HG03565 (cell line): ENCODE results near the gene COL1A1.

ENCODE experiments used
- ATAC-seq: cut with Tn5 transposase; IDR thresholded peaks from one replicate; pipeline ENCODE4 v1.9.1; 2021; ENCODE audit warnings: mild to moderate bottlenecking, moderate library complexity; ENCODE audit not compliant: unreplicated experiment

COL1A1 gene

DNA sequence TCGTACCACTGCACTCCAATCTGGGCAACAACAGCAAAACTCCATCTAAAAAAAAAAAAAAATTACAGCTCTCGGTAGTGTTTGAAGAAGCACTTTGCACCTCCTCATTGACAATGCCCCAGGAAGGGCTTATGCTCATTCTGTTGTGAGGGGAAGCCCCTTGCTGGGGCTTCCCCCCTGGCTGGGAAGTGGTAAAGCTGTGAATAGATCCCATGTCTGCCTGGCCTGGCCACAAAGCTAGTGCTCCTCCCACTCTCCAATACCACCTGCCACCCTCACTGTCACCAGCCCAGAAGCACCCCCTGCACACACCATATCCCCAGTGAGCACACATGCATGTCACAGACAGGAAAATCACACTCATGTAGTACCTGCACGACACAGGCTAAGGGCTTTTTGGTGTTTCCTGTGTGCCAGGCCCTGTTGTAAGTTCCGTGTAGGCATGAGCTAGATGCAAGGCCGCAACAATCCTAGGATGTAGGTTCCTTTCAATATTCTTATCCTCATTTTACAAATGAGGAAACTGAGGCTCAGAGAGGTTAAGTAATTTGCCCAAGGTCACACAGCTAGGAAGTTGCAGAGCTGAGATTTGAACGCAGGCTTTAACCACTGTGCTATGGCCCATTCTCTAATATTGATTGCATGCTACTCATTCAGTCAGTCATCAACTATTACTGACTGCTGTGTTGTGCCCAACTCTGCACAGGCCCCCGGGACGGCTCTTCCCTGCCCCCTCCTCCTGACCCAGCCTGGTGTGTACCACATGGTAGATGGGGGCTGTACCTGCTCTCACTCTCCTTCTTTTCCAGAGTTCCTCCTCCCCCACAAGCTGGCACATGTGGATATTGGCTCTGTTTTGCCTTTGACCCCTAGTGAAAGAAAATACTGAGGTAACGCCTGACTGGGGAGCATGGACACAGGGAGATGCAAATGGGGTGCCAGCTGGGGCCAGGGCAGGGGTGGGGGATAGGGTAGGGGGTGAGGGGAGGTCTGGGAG lies 11.9 kb upstream of the COL1A1 start:
- peak; percentile 85 for ATAC-seq

DNA sequence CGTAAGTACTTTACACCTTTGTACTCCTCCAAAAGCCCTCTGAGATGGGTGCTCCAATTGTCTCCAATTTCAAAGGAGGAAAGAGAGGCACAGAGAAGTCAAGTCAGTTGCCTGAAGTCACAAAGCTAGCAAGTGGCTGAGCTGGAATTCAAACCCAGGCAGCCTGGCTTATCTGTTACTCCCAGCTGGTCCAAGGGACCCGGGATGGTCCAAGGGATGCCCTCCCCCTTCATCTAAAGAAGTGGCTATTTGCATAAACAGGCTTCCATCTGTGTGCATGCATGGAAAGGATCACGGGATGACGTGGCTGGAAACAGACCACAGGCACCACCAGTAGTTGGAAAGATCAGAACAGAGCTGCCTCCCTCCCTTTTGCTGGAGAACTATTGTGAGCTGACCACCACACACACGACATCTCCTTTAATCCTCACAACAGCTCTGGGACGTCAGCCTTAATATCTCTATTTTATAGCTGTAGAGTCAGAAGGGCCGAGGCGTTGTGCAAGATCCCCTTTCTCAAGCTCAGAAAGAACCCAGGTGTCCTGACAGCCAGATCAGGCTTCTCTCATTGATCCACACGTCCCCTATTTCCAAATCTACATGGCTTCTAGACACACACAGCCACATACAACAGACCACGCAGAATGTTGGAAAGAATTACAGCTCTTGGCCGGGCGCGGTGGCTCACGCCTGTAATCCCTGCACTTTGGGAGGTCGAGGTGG lies 10.9 kb upstream of the COL1A1 start:
- no peak for ATAC-seq

DNA sequence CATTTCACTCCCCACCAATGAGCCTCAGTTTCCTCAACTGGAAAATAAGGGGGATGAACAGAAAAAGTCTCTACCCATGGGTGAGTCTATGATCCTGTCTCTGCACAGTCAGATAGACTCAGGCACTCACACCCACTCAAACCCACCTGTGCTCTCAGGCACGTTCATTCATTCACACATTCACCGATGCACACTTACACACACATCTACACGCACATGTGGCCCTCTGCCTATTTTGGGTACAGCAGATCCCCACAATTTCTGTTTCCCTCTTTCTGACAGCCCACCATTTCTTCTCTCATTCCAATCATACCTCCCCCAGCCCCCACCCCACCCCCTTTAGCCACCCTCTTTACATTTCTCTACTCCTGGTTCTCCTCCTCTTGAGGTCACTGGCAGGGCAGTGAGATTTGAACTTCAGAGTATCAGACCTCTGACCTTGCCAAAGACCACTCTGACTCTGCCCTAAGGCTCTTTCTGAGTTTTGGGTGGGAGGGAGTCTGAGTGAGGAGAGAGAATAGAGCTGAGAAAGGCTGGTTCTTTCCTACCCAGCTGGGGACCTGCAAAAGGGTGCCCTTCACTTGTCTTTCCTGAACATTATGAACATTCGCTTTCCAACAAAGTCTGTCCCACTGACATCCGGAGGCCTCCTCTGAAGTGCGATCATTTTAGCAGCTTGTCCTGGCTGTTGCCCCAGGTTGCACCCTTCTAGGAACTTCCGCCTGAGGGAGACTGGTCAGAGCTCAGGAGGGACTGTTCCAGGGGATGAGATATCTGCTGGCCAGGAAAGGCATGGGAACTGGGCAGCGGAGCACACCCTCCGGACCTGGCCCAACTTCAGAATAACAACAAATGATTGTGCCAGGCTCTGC lies 10.1 kb upstream of the COL1A1 start:
- ATAC-seq, result no peak

DNA sequence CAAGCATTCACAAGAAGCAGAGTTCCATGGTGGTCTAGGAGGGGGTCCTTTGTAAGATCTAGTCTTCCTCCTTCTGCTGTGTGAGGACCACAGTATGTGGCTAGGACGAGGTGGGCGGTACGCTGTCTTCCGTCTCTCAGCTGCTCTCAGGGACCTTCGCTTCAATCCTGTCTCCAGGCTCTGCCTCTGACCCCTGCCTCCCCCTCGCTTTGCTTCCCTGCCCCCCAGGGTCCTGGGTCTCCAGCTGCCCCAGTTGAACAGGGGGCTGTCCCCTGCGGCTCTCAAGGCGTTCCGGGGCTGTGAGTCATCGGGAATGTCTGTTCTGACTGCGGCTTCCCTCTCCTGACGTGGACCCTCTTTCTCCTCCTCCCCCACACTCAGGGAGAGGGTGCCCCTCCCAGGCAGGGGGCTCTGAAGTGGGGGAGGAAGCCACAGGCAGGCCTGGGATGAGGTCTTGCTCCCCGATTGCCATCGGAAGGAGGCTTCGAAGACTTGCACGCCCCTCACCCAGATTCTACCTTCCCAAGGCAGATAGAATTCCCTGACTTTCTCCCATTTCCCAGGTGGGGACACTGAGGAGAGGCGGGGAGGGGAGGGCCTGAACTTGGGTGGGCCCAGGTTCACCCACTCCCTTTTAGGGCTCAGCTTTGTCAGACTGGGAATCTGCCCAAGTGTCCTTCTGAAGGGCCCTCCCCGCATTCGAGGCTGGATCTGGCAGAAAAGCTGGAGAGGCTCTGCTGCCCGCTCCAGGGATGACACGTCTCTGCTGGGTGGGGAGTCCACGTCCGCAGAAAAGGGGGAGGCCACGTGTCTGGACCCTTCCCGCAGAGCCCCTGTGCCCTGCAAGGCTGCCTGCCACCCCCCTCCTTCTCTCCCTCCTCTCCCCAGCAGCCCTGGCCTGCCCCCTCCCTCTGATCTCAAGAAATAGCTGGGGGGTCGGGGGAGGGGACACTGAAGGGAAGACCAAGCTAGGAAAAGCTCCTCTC lies 9.1 kb upstream of the COL1A1 start:
- ATAC-seq, result no peak

DNA sequence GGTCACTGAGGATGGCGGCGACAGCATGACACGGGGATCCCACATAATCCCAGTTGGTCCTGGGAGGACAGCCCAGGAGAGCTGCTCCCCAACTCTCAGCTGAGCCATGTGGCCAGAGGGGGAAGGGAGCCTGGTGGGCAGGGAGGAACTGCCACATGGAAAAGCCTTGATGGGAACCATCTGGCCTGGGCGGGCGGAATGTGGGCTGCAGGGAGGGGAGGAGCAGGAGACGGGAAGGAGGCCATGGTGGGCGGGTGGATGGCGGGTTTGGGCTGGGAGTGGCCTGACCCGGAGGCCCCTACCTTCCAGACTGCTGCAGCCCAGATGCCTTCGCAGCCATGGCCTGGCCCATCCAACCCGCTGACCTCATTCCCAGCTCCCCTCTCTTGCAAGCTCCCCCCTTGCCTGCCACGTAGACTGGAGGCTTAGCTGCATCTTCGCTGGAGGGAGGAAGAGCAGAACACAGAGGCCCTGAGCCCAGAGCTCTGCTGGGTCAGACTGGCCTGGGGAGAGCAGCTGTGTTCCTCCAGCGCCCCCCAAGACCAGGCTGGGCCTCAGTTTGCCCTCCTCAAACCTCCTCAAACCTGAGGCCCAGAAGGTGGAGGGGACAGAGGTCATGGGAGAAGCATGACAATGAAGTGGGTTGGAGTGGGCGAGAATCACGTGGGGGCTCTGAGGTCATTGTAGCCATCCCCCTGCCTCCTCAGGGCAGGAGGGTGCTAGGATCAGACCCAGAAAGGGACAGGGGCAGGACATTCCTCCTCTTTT lies 8.2 kb upstream of the COL1A1 start:
- ATAC-seq, result no peak

DNA sequence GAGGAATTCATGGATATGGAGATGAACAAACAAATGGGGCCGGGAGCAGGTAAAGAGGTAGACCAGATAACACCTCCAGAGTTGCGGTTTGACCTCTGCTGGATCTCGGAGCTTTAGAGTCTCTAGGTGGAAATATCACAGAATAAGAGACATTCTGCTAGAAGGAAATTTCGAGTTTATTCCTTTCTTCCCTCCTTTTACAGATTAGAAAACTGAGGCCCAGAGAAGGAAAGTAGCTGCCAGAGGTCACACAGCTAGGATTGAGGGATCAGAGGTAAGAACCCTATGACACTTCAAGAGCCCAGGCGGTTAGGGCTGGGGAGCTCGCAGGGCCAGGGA lies 7.7 kb upstream of the COL1A1 start:
- no peak for ATAC-seq

DNA sequence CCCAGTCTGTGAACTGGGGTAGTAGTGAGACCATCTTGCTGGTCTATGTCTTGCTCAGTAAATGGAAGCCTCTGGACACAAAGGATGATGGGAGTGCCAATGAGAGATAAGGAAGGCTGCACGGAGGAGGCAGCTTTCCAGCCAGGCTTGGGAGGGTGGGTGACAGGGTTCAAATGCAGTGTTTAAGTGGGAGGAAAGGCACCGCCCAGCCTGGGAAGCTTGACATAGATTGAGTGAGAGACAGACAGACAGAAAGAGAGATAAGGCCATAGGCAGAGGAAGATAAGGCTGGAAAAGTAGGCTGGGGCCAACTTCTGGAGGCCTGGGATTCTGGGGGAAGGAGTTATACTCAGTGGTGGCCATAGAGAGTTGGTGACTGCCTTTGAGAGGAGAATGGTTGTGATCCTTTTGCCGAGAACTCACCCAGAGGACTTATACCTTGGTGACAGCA lies 7.2 kb upstream of the COL1A1 start:
- no peak for ATAC-seq

DNA sequence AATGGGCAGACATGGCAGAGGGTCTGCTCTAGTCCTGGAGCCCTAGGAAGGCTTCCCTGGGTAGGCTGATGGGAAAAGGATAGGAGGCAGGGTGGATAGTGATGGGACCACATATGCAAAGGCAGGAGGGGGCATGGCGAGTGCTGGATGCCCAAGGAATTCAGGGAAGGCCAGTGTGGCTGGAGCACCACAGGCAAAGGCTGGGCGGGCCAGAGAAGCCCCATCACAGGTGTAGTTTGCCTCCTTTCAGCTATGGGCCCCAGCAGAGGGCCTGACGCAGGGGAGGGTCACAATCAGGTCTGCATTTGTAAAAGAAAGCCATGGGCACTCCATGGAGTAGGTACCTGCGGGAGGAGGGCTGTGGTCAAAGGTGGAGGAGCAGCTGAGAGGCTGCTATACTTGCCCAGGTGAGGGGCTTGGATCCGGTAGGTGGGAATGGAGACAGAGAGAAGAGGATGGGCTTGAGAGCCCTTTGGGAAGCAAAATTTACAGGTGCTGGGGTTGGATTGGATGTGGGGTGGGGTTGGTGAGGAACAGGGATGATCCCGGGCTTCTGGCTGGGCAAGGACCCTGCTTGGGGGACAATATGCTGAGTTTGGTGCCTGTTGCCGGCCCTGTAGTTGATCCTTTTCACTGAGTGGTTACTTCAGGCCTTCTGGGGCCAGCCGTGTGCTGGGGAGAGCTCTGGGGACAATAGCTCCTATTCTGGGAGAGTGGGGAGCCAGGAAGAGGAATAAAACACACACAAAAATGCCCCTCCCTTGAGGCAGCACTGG lies 6.5 kb upstream of the COL1A1 start:
- no peak for ATAC-seq

DNA sequence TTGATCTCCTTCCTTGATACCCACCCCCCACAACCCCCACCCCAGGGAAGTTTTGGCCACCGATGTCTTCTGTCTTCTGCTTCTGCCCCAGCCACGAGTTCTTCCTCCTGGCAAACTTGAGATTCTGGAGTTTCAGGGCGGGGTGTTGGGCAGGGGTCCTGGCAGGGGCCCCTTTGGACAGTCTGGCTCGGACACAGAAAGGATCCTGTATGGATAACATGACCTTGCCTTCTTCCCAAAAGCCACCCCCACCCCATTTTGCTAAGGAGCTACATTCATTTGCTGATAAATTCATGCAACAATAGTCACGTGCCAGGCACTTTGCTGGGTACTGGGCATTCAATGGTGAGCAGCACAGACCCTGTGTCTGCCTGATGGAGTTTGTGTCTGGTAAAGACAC lies 5.9 kb upstream of the COL1A1 start:
- ATAC-seq, result no peak

DNA sequence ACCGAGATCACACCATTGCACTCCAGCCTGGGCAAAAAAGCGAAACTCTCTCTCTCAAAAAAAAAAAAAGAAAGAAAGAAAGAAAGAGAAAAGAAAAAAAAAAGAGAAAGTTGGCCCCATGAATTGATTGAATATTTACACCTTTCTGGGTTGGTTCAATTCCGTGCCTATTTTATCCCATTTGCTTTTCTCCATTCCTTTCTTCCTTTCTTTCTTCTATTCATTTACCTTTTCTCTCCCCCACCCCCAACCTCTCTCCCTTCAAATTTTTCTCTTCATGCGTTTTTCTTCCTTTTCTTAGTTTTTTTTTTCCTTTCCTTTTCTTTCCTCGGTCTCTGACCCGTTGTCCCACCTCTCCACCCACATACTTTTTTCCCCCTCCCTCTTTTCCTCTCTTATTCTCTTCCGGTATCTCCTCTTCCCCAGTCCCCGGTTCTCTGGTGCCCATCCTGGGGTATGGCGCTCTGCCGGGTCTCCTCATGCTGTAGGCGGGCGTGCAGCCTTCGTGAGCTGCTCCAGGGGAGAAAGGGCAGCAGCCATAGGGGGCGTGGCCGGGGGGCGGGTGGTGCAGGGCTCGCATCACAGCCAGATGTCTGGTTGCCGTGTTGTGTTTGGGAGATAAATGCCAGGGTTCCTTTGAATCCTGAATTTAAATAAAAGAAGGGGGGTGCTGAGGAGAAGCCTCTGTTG lies 5.3 kb upstream of the COL1A1 start:
- ATAC-seq, result no peak

DNA sequence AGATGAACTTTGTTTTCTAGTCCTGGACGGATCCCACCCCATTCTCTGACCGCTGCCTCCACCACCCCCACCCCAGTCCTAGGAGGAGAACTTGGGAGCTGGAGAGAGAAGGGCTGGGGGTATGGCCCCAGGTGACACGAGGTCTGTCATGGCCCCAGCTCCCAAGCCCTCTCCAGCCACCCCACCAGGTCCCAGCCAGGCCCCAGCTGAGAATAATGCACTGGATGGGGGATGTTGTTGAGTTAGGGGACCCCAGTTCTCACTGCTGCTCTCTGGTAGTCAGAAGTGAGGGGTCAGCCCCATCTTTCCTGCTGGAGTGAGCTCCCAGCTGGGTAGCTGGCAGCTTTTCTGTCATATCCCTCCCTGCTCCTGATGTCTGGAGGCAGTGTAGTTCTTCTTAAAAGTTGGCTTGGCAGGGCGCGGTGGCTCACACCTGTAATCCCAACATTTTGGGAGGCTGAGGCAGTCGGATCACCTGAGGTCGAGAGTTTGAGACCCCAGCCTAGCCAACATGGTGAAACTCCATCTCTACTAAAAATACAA lies 4.6 kb upstream of the COL1A1 start:
- ATAC-seq, result no peak

DNA sequence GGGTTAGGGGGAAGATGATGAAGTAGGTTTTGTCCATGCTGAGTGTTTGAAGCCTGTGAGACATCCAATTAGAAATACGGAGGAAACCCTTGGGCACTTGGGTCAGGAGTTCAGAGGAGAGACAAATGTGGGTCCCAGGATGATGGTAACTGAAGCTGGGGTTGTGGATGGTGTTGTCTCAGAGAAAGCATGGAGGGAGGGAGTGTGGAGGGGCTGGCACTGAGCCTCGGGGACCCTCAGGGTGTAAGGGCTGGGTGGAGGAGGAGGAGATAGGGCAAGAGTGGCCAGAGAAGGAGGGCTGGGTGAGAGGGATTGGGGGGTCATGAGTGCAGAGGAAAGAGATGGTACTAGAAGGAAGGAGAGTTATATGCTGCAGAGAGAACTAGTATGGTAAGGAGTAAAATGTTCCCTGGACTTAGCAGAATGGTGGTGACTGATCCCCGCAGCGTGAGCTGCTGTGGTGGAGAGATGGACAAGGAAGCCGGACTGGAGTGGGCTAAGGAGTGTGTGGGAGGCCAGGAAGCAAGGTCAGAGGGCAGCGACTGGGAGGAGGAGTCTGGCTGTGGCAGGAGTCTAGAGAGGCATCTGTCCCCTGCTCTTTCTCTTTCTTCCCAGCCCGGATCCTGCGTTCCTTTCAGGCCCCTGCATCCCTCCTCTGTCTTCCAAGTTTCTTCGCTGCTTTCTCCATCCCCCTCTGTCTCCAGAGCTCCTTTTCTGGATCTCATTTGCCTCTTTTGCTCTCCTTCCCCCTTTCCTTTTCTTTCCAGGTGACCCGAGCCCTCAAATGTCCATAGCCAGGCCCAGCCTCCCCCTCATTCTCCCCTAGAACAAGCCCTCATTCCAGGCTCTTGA lies 3.9 kb upstream of the COL1A1 start:
- ATAC-seq, result no peak

DNA sequence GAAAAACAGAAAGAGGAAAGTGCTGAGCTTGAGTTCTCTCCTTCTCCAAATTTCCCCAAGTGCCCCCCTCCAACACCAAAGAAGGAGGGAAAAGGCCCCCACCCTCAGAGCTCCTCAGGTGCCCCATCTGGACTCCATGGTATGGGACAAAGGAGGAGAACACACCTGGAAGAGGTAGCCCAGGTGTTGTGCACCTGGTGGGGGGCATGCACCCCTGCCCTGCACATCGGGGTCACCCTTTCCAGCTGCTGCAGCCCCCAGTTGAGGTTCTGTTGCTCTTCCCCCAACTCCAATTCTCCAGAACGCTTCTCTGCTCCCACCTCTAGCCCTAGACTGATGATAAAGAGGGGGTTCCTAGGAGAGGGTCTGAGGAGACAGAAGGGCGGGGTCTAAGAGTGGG lies 3.0 kb upstream of the COL1A1 start:
- no peak for ATAC-seq

DNA sequence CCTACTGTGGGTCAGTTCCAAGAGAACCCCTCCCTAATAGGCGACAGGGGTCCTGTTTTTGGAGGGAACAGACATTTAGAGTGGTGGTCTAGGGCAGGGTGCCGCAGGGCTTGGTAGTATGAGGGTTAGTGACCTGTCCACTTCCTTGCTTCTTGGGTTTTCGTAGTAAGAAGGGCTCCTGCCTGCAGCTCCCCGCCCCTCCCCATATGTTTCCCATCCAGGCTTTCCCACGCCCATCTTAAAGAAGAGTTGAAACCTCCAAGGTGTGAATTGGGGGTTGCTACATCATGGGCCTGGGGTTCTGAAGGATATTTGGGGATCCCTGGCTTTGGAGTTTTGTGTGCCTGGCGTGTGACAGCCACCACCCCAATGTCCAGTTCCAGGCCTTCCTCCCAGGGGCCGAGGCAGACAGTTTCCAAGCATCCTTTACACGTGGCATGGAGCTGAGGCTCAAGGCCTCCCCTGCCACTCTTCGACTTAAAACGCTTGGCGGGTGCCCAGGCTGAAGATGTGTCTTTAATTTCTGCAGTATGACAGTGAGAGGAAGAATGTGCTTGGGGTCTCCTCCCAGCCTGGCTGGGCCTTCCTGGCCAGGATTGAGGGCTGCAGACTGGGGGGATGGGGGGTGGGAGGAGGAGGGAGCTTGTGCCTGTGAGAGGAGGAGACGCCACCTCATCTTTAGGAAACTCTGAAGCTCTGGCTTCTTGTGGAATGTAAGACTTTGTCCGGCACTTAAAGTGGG lies 2.3 kb upstream of the COL1A1 start:
- ATAC-seq, result no peak

DNA sequence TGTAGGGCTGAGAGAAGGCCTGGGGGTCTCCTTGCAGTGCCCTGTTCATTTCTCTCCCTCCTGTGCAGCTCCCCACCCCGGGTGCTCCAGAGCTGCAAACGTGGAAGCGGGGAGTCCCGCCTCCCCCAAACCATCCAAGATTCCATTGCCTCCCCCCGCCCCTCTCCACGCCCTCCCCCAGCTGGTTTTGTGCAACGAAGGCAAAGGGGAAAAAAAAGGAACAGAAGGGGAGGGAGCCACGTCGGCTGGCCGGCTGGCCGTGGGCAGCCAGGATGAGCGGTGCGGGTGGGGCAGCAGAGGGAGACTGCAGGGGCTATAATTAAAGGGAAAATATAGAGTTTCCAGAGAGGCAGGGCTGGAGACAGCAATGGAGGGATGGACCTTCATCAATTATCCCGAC lies 1.7 kb upstream of the COL1A1 start:
- no peak for ATAC-seq
